Endometrial microvascular endothelial cells (primary cell): Measurements from ENCODE around the gene ABHD2. TPM values are rescaled to one million over a fixed set of nuclear protein-coding genes. Genes with fewer than 3 reads are reported as not detected.
"Not testable (repeated sequence)": the region's sequence is repeated elsewhere in the genome, so short reads cannot be mapped to it uniquely, and the experiment has no call there.

ENCODE experiments used
- in situ Hi-C: cut with HindIII; loops from 2 replicates; pipeline ENCODE4 v1.10.0; 2017; ENCODE audit warnings: low sequenced_read_pairs, low pct_unique_long_range_greater_than_20kb; ENCODE audit errors: inconsistent ontology term
- total RNA-seq: library from RNA; depleted of rRNA; stranded (reverse); fragments of >200 nt; gene quantifications from one replicate; pipeline ENCODE4 v1.2.3, GENCODE V29; 2015; ENCODE audit errors: inconsistent ontology term

ABHD2 gene
- total RNA-seq, 1 donor from 2014 or later: 62.9 TPM

GRCh38 chr15:89130201-89130600, 41.9 kb downstream of the ABHD2 start:
- in situ Hi-C loops: loop anchor here (5.0 kb wide), 1 partner anchor 38 kb away; no protein-coding TSS in a partner anchor

- in situ Hi-C loops: loop anchor here (5.0 kb wide), 1 partner anchor 39 kb away; no protein-coding TSS in a partner anchor
These were observed 43.5 kb downstream of the ABHD2 start for GRCh38 chr15:89131731-89132130.

- in situ Hi-C loops: loop anchor here (5.0 kb wide), 1 partner anchor 41 kb away; no protein-coding TSS in a partner anchor
These were observed 44.6 kb downstream of the ABHD2 start for GRCh38 chr15:89132611-89133507.

GRCh38 chr15:89135387-89136077, 47.3 kb downstream of the ABHD2 start:
- in situ Hi-C loops: not testable (repeated sequence)

- in situ Hi-C loops: no loop called here
These were observed 48.0 kb downstream of the ABHD2 start for GRCh38 chr15:89136078-89136806.

- in situ Hi-C loops: no loop called here
These were observed 48.8 kb downstream of the ABHD2 start for GRCh38 chr15:89136818-89137772.

- in situ Hi-C loops: no loop called here
These were observed 49.7 kb downstream of the ABHD2 start for GRCh38 chr15:89137926-89138325.

GRCh38 chr15:89138999-89139612, 50.9 kb downstream of the ABHD2 start:
- in situ Hi-C loops: no loop called here

GRCh38 chr15:89139613-89140499, 51.6 kb downstream of the ABHD2 start:
- in situ Hi-C loops: no loop called here

GRCh38 chr15:89140595-89140994, 52.3 kb downstream of the ABHD2 start:
- in situ Hi-C loops: no loop called here

GRCh38 chr15:89141159-89141558, 52.9 kb downstream of the ABHD2 start:
- in situ Hi-C loops: not testable (repeated sequence)

- in situ Hi-C loops: no loop called here
These were observed 53.6 kb downstream of the ABHD2 start for GRCh38 chr15:89141885-89142284.

- in situ Hi-C loops: no loop called here
These were observed 54.2 kb downstream of the ABHD2 start for GRCh38 chr15:89142423-89142822.

GRCh38 chr15:89143503-89144162, 55.4 kb downstream of the ABHD2 start:
- in situ Hi-C loops: no loop called here

- in situ Hi-C loops: no loop called here
These were observed 56.2 kb downstream of the ABHD2 start for GRCh38 chr15:89144491-89144890.

- in situ Hi-C loops: no loop called here
These were observed 58.1 kb downstream of the ABHD2 start for GRCh38 chr15:89146366-89146765.
